Neuronal stem cell (in vitro differentiated cells): Measurements from ENCODE around the gene OR1E1. TPM values are rescaled to one million over a fixed set of nuclear protein-coding genes. Genes with fewer than 3 reads are reported as not detected.

Experiments used
- DNase-seq: peaks from one replicate; pipeline ENCODE4 v3.0.0-alpha.2; 2013; ENCODE audit warnings: low spot score
- H2AFZ ChIP-seq: one replicate; pipeline ENCODE4 v1.6.1; 2013; ENCODE audit warnings: mild to moderate bottlenecking, low read length, inconsistent platforms
- H2AK5ac ChIP-seq: 2 replicates; pipeline ENCODE4 v1.6.1; 2013; ENCODE audit warnings: low read depth, mild to moderate bottlenecking, inconsistent platforms, low read length, moderate library complexity, mixed read lengths
- H2BK120ac ChIP-seq: 2 replicates; pipeline ENCODE4 v1.6.1; 2013; ENCODE audit warnings: low read depth, mild to moderate bottlenecking, inconsistent platforms, low read length, moderate library complexity, mixed read lengths
- H2BK12ac ChIP-seq: one replicate; pipeline ENCODE4 v1.6.1; 2013; ENCODE audit warnings: low read length, inconsistent platforms
- H2BK15ac ChIP-seq: 2 replicates; pipeline ENCODE4 v1.6.1; 2013; ENCODE audit warnings: mild to moderate bottlenecking, low read length, inconsistent platforms, mixed read lengths
- H2BK5ac ChIP-seq: one replicate; pipeline ENCODE4 v1.6.1; 2013; ENCODE audit warnings: inconsistent platforms, mild to moderate bottlenecking, low read length, moderate library complexity
- H3K14ac ChIP-seq: one replicate; pipeline ENCODE4 v1.6.1; 2013; ENCODE audit warnings: low read length, inconsistent platforms
- H3K18ac ChIP-seq: 2 replicates; pipeline ENCODE4 v1.6.1; 2013; ENCODE audit warnings: low read length, inconsistent platforms
- H3K23ac ChIP-seq: 2 replicates; pipeline ENCODE4 v1.6.1; 2013; ENCODE audit warnings: low read depth, mild to moderate bottlenecking, mixed read lengths, low read length, inconsistent platforms; ENCODE audit not compliant: poor library complexity
- H3K27ac ChIP-seq: replicated peaks from 3 replicates; pipeline ENCODE4 v1.5.1; 2013; ENCODE audit warnings: low read length, inconsistent platforms
- H3K27me3 ChIP-seq, 3 experiments: 2 replicates each; pipeline ENCODE4 v1.6.1; 2013; ENCODE audit warnings: low read length in 3 of 3, mild to moderate bottlenecking in 2 of 3, inconsistent platforms in 1 of 3, low read depth in 1 of 3, mixed read lengths in 1 of 3, moderate library complexity in 1 of 3; ENCODE audit not compliant: control insufficient read depth in 3 of 3, insufficient read depth in 3 of 3
- H3K36me3 ChIP-seq, 2 donors: replicated peaks in 1 of 2; 2 replicates each; pipeline ENCODE4 v1.6.1; 2013; ENCODE audit warnings: low read length in 2 of 2; ENCODE audit not compliant: control insufficient read depth in 2 of 2, insufficient read depth in 2 of 2
- H3K4ac ChIP-seq: 2 replicates; pipeline ENCODE4 v1.6.1; 2013; ENCODE audit warnings: inconsistent platforms, mild to moderate bottlenecking, low read length, moderate library complexity
- H3K4me1 ChIP-seq, 2 donors: 1 replicate in 1 of 2; 2 replicates in 1 of 2; pipeline ENCODE4 v1.6.1; 2013; ENCODE audit warnings: low read length in 2 of 2, low read depth in 1 of 2; ENCODE audit not compliant: control insufficient read depth in 2 of 2, insufficient read depth in 1 of 2
- H3K4me2 ChIP-seq: one replicate; pipeline ENCODE4 v1.6.1; 2013; ENCODE audit warnings: mild to moderate bottlenecking, low read length, inconsistent platforms; ENCODE audit not compliant: insufficient read depth, poor library complexity, severe bottlenecking
- H3K4me3 ChIP-seq, 2 donors: 2 replicates each; pipeline ENCODE4 v1.5.1; 2013; ENCODE audit warnings: low read length in 2 of 2, mild to moderate bottlenecking in 2 of 2, inconsistent platforms in 1 of 2, moderate library complexity in 1 of 2
- H3K79me1 ChIP-seq: one replicate; pipeline ENCODE4 v1.6.1; 2013; ENCODE audit warnings: low read depth, mild to moderate bottlenecking, inconsistent platforms, low read length, moderate library complexity
- H3K9ac ChIP-seq: one replicate; pipeline ENCODE4 v1.6.1; 2013; ENCODE audit warnings: mild to moderate bottlenecking, low read depth, low read length, inconsistent platforms; ENCODE audit not compliant: poor library complexity
- H3K9me3 ChIP-seq, 2 donors: replicated peaks in 1 of 2; 2 replicates each; pipeline versions ENCODE3 to v1.6.1; 2013; ENCODE audit warnings: low read length in 2 of 2, mild to moderate bottlenecking in 2 of 2, inconsistent platforms in 1 of 2, low read depth in 1 of 2, mixed read lengths in 1 of 2, moderate library complexity in 1 of 2; ENCODE audit not compliant: control insufficient read depth in 2 of 2, insufficient read depth in 1 of 2
- H4K8ac ChIP-seq: one replicate; pipeline ENCODE4 v1.6.1; 2013; ENCODE audit warnings: low read depth, mild to moderate bottlenecking, inconsistent platforms, low read length, moderate library complexity
- H4K91ac ChIP-seq: one replicate; pipeline ENCODE4 v1.6.1; 2013; ENCODE audit warnings: low read length, low read depth, mild to moderate bottlenecking, inconsistent platforms; ENCODE audit not compliant: poor library complexity
- WGBS, 2 donors: extraction: QIAGEN DNeasy Blood & Tissue Kit; methylation state at CpG; one replicate each; pipeline ENCODE4 v1.1.7; 2013; ENCODE audit warnings: missing lambda C conversion rate in 2 of 2, mixed read lengths in 1 of 2; ENCODE audit not compliant: insufficient read length in 2 of 2, insufficient replicate concordance in 1 of 2; ENCODE audit errors: extremely low coverage in 2 of 2; 5-methylcytosine and 5-hydroxymethylcytosine counted together
- polyA plus RNA-seq, 2 experiments: library from polyadenylated mRNA; stranded (reverse); fragments of 200-250 nt; gene quantifications; one replicate each; pipeline ENCODE4 v1.2.3, GENCODE V29; 2013

Gene OR1E1, protein sequence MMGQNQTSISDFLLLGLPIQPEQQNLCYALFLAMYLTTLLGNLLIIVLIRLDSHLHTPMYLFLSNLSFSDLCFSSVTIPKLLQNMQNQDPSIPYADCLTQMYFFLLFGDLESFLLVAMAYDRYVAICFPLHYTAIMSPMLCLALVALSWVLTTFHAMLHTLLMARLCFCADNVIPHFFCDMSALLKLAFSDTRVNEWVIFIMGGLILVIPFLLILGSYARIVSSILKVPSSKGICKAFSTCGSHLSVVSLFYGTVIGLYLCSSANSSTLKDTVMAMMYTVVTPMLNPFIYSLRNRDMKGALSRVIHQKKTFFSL
- not detected for polyA plus RNA-seq (2013, experiment 1 of 2)
- polyA plus RNA-seq (2013, experiment 2 of 2) = not detected

DNA sequence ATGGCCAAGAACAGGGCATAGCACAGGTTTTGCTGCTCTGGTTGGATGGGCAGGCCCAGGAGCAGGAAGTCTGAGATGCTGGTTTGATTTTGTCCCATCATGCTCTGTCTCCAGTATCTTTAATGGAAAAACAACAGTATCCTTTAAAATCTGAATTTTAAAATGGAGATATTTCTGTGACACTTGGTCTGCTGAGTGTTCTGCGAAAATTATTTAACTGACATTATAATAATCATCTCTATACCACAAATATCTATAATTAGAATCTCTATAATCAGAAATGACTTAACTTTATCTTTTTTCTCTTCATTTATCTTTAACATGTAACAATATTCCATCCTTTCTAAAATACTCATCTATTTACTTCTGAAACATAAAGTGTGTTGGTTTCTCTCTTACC, at the start of gene OR1E1:
Gene OR1E1 (minus strand): TSS at position 101 of the 400 bp plus-strand sequence. CDS start 0 bp downstream, at position 101.
- H3K27me3 ChIP-seq = no peaks in the 10 kb centered on the region
- no peak within 1 kb of the TSS for H3K14ac ChIP-seq
- H4K91ac ChIP-seq = no peak within 1 kb of the TSS
- no peak within 1 kb of the TSS for H2BK5ac ChIP-seq
- peaks cover 0 to 2% of the 10 kb centered on the region in 2 donors for H3K9me3 ChIP-seq
- no peak within 1 kb of the TSS for H2AK5ac ChIP-seq
- H3K4me1 ChIP-seq = no peaks in the 10 kb centered on the region
- no peak within 1 kb of the TSS for H3K18ac ChIP-seq
- H3K4ac ChIP-seq = no peak within 1 kb of the TSS
- no peak within 1 kb of the TSS for H2AFZ ChIP-seq
- no peak within 1 kb of the TSS for H4K8ac ChIP-seq
- H3K27ac ChIP-seq = no peak within 1 kb of the TSS
- DNase-seq = no peak
- WGBS, 2 donors = no CpG with 5 or more reads among the region's 1 CpG
- no peak within 1 kb of the TSS for H2BK12ac ChIP-seq
- no peaks in the 10 kb centered on the region for H3K79me1 ChIP-seq
- no peaks in the 10 kb centered on the region for H3K36me3 ChIP-seq
- no peak within 1 kb of the TSS for H3K23ac ChIP-seq
- no peak within 1 kb of the TSS for H3K9ac ChIP-seq
- H2BK15ac ChIP-seq = no peak within 1 kb of the TSS
- H2BK120ac ChIP-seq = no peak within 1 kb of the TSS
- no peak within 1 kb of the TSS for H3K4me3 ChIP-seq
- no peak within 1 kb of the TSS for H3K4me2 ChIP-seq

DNA sequence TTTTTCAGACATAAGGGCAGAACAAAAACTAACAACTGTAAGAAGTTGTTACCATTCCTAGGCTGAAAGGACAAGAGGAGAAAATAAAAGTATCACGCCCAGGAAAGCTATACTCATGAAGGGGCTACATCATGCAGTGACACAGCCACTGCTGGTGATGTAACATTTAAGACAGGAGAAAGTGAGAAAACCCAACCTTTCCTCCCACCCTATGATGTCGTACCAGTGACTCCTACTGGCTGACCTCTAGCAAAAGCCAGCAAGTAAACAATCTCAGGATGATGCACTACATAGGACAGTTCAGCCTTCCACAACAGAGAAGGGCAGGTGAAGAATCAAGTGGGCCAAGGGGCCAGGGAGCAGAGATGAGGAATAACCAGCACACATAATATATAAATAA, 49.4 kb upstream of the OR1E1 start:
- H2AK5ac ChIP-seq = no peak overlapping the region

DNA sequence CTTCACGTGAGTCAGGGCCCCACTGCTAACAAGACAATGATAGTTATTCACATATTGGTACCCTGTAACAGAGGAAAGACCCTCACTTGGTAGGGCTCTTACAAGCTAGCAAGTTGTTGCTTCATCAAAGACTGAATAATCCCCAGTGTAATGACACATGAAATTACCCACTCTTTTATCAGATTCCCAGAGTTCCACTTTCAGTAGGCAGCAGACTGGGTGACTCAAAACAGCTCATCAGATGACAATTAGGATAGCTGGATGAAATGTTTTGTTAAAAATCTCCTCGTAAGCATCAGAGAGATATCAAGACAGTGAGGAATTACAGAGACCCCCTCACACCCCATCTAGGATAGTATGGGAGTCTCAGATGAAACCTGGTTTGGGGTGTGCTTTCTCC, 42.2 kb upstream of the OR1E1 start:
- no CpG with 5 or more reads among the region's 2 CpGs for WGBS, 2 donors
- H3K4me2 ChIP-seq = no peak overlapping the region
- no peak overlapping the region for H2AK5ac ChIP-seq
- no peak overlapping the region for H3K27ac ChIP-seq
- no peak overlapping the region for H2BK120ac ChIP-seq
- H3K18ac ChIP-seq = no peak overlapping the region
- no peaks in the 10 kb centered on the region for H3K36me3 ChIP-seq
- no peak overlapping the region for H2BK5ac ChIP-seq
- H4K8ac ChIP-seq = no peak overlapping the region
- H3K4me3 ChIP-seq = no peak overlapping the region
- no peaks in the 10 kb centered on the region for H3K4me1 ChIP-seq
- no peak overlapping the region for H3K9ac ChIP-seq
- no peak overlapping the region for H2AFZ ChIP-seq
- H4K91ac ChIP-seq = no peak overlapping the region
- no peaks in the 10 kb centered on the region for H3K79me1 ChIP-seq
- no peak for DNase-seq
- H3K27me3 ChIP-seq = peaks cover 0 to 2% (median 0%) of the 10 kb centered on the region in 3 experiments
- H3K23ac ChIP-seq = no peak overlapping the region
- no peak overlapping the region for H3K14ac ChIP-seq
- H3K9me3 ChIP-seq = no peaks in the 10 kb centered on the region
- H3K4ac ChIP-seq = no peak overlapping the region
- H2BK12ac ChIP-seq = no peak overlapping the region
- H2BK15ac ChIP-seq = no peak overlapping the region

More for the DNA sequence above, 49.4 kb upstream of the OR1E1 start:
- Histone ChIP-seq H3K27me3 (no peaks in the 10 kb centered on the region), H3K18ac (no peak overlapping the region), H3K23ac (no peak overlapping the region), H3K4me3 (no peak overlapping the region), H4K8ac (no peak overlapping the region), H2AFZ (no peak overlapping the region), H3K27ac (no peak overlapping the region), H2BK15ac (no peak overlapping the region), H4K91ac (no peak overlapping the region), H2BK12ac (no peak overlapping the region), H3K14ac (no peak overlapping the region), H3K4me2 (no peak overlapping the region), H3K79me1 (no peaks in the 10 kb centered on the region), H2BK5ac (no peak overlapping the region), H2BK120ac (no peak overlapping the region), H3K9ac (no peak overlapping the region), H3K36me3 (no peaks in the 10 kb centered on the region), H3K4ac (no peak overlapping the region), H3K4me1 (no peaks in the 10 kb centered on the region), H3K9me3 (no peaks in the 10 kb centered on the region)
- peak; percentile 5 for DNase-seq
- no CpG with 5 or more reads among the region's 2 CpGs for WGBS, 2 donors

DNA sequence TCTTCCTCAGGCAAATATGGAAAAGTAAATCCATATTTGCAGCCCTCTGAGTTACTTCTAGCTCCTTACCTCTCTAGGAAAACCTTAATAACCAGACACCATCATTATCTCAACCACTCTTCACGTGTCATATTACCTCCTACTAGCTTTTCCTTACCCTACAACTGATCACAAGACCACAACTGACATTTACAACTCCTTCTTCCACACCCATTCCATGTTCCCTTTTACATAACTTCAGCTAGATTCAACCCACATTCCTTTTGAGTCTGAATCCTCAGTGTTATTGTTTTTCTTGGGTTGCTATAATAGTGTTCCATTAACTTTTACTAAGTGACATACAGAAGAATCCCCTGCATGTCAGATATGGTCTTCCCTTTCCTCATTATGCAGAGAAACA, 40.2 kb upstream of the OR1E1 start:
- Histone ChIP-seq H2BK15ac (no peak overlapping the region), H3K27me3 (peaks cover 0 to 2% (median 0%) of the 10 kb centered on the region in 3 experiments), H2AFZ (no peak overlapping the region), H3K4me3 (no peak overlapping the region), H3K4me1 (no peaks in the 10 kb centered on the region), H2BK120ac (no peak overlapping the region), H3K36me3 (no peaks in the 10 kb centered on the region), H4K91ac (no peak overlapping the region), H2BK5ac (no peak overlapping the region), H2AK5ac (no peak overlapping the region), H3K14ac (no peak overlapping the region), H3K4me2 (no peak overlapping the region), H3K79me1 (no peaks in the 10 kb centered on the region), H3K9ac (no peak overlapping the region), H4K8ac (no peak overlapping the region), H3K27ac (no peak overlapping the region), H3K4ac (no peak overlapping the region), H3K9me3 (no peaks in the 10 kb centered on the region), H3K18ac (no peak overlapping the region), H3K23ac (no peak overlapping the region), H2BK12ac (no peak overlapping the region)
- no CpG with 5 or more reads among the region's 1 CpG for WGBS, 2 donors
- no peak for DNase-seq
